ENCODE measurements around the gene MMP12. TPM values are rescaled to one million over a fixed set of nuclear protein-coding genes. Genes with fewer than 3 reads are reported as not detected.

MMP12 gene
- polyA plus RNA-seq = not detected in 2 replicates

GRCh38 chr11:102874852-102875251 lies at the start of gene MMP12:
MMP12 (minus strand) TSS chr11:102874982; CDS start chr11:102874937, 45 bp downstream.

GRCh38 chr11:102843489-102843888 lies 31.3 kb downstream of the MMP12 start, which contains the start of gene MMP3:
MMP3 (minus strand) TSS chr11:102843609; CDS start chr11:102843546, 63 bp downstream.

Other genes with a start within 250 kb of the MMP12 start
- gene MMP20, start 249.7 kb downstream of the MMP12 start, polyA plus RNA-seq = not detected in 2 replicates
- not detected in 2 replicates for gene MMP27, start 169.2 kb downstream of the MMP12 start, polyA plus RNA-seq
- gene MMP8, start 150.0 kb downstream of the MMP12 start, polyA plus RNA-seq = not detected in 2 replicates
- not detected in 2 replicates for gene MMP10, start 94.4 kb downstream of the MMP12 start, polyA plus RNA-seq
- gene MMP1, start 76.8 kb downstream of the MMP12 start, polyA plus RNA-seq = 0.69 TPM in 1 of 2 replicates, not detected in the other
- gene MMP3, start 31.4 kb downstream of the MMP12 start, polyA plus RNA-seq = not detected in 2 replicates
- not detected in 2 replicates for gene MMP13, start 80.8 kb upstream of the MMP12 start, polyA plus RNA-seq
- 160 and 235 TPM in 2 replicates for gene DCUN1D5, start 217.2 kb upstream of the MMP12 start, polyA plus RNA-seq
- gene DYNC2H1, start 234.4 kb upstream of the MMP12 start, polyA plus RNA-seq = 16.5 and 19.0 TPM in 2 replicates